GM23338 (cell line): ENCODE measurements around the gene ABCF2. TPM values are rescaled to one million over a fixed set of nuclear protein-coding genes. Genes with fewer than 3 reads are reported as not detected.
A peak's percentile ranks its signal among the peaks of the same experiment; 100 is the strongest.

Experiments
- ATAC-seq: fragments of 200-7000 bp; cut with Tn5 transposase; 3 replicates; pipeline ENCODE4 v1.9.1; 2020
- DNase-seq: peaks from one replicate; pipeline ENCODE4 v3.0.0-alpha.2; 2015; ENCODE audit warnings: low spot score
- H2AFZ ChIP-seq: fragments of 200-600 bp; sonication (generic); 2 replicates; pipeline ENCODE4 v1.8.0; 2016; ENCODE audit warnings: antibody characterized with exemption, mild to moderate bottlenecking, moderate library complexity
- H3F3A ChIP-seq: fragments of 200-600 bp; sonication (generic); replicated peaks from 2 replicates; pipeline ENCODE4 v1.8.0; 2017; ENCODE audit warnings: antibody characterized with exemption, mixed run types, low read depth
- H3K27ac ChIP-seq: fragments of 200-600 bp; sonication (generic); 2 replicates; pipeline ENCODE4 v1.6.1; 2016; ENCODE audit warnings: low read depth
- H3K27me3 ChIP-seq: fragments of 200-600 bp; sonication (generic); 2 replicates; pipeline ENCODE4 v1.8.0; 2016; ENCODE audit warnings: mild to moderate bottlenecking, mixed run types, moderate library complexity; ENCODE audit not compliant: insufficient read depth
- H3K36me3 ChIP-seq: fragments of 200-600 bp; sonication (generic); 2 replicates; pipeline ENCODE4 v1.8.0; 2016; ENCODE audit warnings: mild to moderate bottlenecking; ENCODE audit not compliant: insufficient read depth
- H3K4me1 ChIP-seq: fragments of 200-600 bp; sonication (generic); 2 replicates; pipeline ENCODE4 v1.8.0; 2016; ENCODE audit warnings: mild to moderate bottlenecking, moderate library complexity; ENCODE audit not compliant: insufficient read depth
- H3K4me2 ChIP-seq: fragments of 200-600 bp; sonication (generic); 2 replicates; pipeline ENCODE4 v1.7.1; 2017; ENCODE audit warnings: mixed run types
- H3K4me3 ChIP-seq: fragments of 200-600 bp; sonication (generic); 2 replicates; pipeline ENCODE4 v1.6.1; 2016; ENCODE audit warnings: mixed run types
- H3K79me2 ChIP-seq: fragments of 200-600 bp; sonication (generic); replicated peaks from 2 replicates; pipeline ENCODE4 v1.8.0; 2017; ENCODE audit warnings: mild to moderate bottlenecking; ENCODE audit not compliant: insufficient read depth
- H3K9me2 ChIP-seq: fragments of 200-600 bp; sonication (generic); 2 replicates; pipeline ENCODE4 v1.8.0; 2017; ENCODE audit not compliant: insufficient read depth
- H4K20me1 ChIP-seq: fragments of 200-600 bp; sonication (generic); replicated peaks from 2 replicates; pipeline ENCODE4 v1.8.0; 2017; ENCODE audit warnings: mild to moderate bottlenecking; ENCODE audit not compliant: insufficient read depth
- H3K27ac Mint-ChIP-seq: 2 replicates; pipeline ENCODE4 v1.8.0; 2020; ENCODE audit warnings: inconsistent platforms, mild to moderate bottlenecking, moderate library complexity, mixed read lengths
- H3K27me3 Mint-ChIP-seq: 3 replicates; pipeline ENCODE4 v1.8.0; 2022; ENCODE audit warnings: low read depth, mild to moderate bottlenecking, moderate library complexity, mixed read lengths, inconsistent platforms; ENCODE audit not compliant: insufficient read depth, poor library complexity
- H3K36me3 Mint-ChIP-seq: 3 replicates; pipeline ENCODE4 v1.8.0; 2021; ENCODE audit warnings: low read depth, mild to moderate bottlenecking, inconsistent platforms, moderate library complexity, mixed read lengths
- H3K4me1 Mint-ChIP-seq: 3 replicates; pipeline ENCODE4 v1.8.0; 2020; ENCODE audit warnings: mild to moderate bottlenecking, inconsistent platforms, mixed read lengths
- H3K4me3 Mint-ChIP-seq: 3 replicates; pipeline ENCODE4 v1.8.0; 2021; ENCODE audit warnings: moderate library complexity, mild to moderate bottlenecking, inconsistent platforms, mixed read lengths
- H3K9me3 Mint-ChIP-seq: 3 replicates; pipeline ENCODE4 v1.8.0; 2020; ENCODE audit warnings: moderate library complexity, mild to moderate bottlenecking, inconsistent platforms, mixed read lengths
- CREB1 ChIP-seq: fragments of 250-450 bp; sonication (Bioruptor Pico); IDR thresholded peaks from 2 replicates; pipeline ENCODE4 v1.5.0; 2020; ENCODE audit warnings: low read depth, mild to moderate bottlenecking, moderate library complexity
- CTCF ChIP-seq, 2 experiments: fragments of 200-600 bp in 1 of 2; sonication (generic) in 1 of 2; conservative IDR thresholded peaks; 2 replicates each; pipeline versions ENCODE4 v1.5.1 to v1.6.1; 2016 to 2017; ENCODE audit warnings: antibody characterized with exemption in 2 of 2, low read depth in 2 of 2, mild to moderate bottlenecking in 2 of 2, moderate library complexity in 1 of 2
- STAT1 ChIP-seq: IDR thresholded peaks from one replicate; pipeline ENCODE4 v1.6.1; 2016; ENCODE audit warnings: antibody characterized with exemption; ENCODE audit not compliant: unreplicated experiment
- ZNF331 ChIP-seq: fragments of 250-450 bp; sonication (Bioruptor Pico); IDR thresholded peaks from 2 replicates; pipeline ENCODE4 v1.5.0; 2020; ENCODE audit warnings: low read depth, mild to moderate bottlenecking, moderate library complexity
- polyA plus RNA-seq: library from polyadenylated mRNA; unstranded; fragments of >200 nt; fragmentation: Nextera tagmentation; extraction: Ambion mirVana; gene quantifications from 2 replicates; pipeline ENCODE4 v1.2.1, GENCODE V29; 2016
- total RNA-seq: library from RNA; depleted of rRNA; stranded (reverse); fragments of >200 nt; shearing (Covaris generic); gene quantifications from 2 replicates; pipeline ENCODE4 v1.2.3, GENCODE V29; 2014
- TF ChIP-seq, protein P1 (sequence below): fragments of 250-450 bp; sonication (Bioruptor Pico); IDR thresholded peaks from 2 replicates; pipeline ENCODE4 v1.5.0; 2020; ENCODE audit warnings: mild to moderate bottlenecking, moderate library complexity

ABCF2 gene
- total and polyA plus RNA-seq, 2 experiments from 2014 or later: 18.7 to 58.7 TPM

- TF ChIP-seq, protein P1, sequence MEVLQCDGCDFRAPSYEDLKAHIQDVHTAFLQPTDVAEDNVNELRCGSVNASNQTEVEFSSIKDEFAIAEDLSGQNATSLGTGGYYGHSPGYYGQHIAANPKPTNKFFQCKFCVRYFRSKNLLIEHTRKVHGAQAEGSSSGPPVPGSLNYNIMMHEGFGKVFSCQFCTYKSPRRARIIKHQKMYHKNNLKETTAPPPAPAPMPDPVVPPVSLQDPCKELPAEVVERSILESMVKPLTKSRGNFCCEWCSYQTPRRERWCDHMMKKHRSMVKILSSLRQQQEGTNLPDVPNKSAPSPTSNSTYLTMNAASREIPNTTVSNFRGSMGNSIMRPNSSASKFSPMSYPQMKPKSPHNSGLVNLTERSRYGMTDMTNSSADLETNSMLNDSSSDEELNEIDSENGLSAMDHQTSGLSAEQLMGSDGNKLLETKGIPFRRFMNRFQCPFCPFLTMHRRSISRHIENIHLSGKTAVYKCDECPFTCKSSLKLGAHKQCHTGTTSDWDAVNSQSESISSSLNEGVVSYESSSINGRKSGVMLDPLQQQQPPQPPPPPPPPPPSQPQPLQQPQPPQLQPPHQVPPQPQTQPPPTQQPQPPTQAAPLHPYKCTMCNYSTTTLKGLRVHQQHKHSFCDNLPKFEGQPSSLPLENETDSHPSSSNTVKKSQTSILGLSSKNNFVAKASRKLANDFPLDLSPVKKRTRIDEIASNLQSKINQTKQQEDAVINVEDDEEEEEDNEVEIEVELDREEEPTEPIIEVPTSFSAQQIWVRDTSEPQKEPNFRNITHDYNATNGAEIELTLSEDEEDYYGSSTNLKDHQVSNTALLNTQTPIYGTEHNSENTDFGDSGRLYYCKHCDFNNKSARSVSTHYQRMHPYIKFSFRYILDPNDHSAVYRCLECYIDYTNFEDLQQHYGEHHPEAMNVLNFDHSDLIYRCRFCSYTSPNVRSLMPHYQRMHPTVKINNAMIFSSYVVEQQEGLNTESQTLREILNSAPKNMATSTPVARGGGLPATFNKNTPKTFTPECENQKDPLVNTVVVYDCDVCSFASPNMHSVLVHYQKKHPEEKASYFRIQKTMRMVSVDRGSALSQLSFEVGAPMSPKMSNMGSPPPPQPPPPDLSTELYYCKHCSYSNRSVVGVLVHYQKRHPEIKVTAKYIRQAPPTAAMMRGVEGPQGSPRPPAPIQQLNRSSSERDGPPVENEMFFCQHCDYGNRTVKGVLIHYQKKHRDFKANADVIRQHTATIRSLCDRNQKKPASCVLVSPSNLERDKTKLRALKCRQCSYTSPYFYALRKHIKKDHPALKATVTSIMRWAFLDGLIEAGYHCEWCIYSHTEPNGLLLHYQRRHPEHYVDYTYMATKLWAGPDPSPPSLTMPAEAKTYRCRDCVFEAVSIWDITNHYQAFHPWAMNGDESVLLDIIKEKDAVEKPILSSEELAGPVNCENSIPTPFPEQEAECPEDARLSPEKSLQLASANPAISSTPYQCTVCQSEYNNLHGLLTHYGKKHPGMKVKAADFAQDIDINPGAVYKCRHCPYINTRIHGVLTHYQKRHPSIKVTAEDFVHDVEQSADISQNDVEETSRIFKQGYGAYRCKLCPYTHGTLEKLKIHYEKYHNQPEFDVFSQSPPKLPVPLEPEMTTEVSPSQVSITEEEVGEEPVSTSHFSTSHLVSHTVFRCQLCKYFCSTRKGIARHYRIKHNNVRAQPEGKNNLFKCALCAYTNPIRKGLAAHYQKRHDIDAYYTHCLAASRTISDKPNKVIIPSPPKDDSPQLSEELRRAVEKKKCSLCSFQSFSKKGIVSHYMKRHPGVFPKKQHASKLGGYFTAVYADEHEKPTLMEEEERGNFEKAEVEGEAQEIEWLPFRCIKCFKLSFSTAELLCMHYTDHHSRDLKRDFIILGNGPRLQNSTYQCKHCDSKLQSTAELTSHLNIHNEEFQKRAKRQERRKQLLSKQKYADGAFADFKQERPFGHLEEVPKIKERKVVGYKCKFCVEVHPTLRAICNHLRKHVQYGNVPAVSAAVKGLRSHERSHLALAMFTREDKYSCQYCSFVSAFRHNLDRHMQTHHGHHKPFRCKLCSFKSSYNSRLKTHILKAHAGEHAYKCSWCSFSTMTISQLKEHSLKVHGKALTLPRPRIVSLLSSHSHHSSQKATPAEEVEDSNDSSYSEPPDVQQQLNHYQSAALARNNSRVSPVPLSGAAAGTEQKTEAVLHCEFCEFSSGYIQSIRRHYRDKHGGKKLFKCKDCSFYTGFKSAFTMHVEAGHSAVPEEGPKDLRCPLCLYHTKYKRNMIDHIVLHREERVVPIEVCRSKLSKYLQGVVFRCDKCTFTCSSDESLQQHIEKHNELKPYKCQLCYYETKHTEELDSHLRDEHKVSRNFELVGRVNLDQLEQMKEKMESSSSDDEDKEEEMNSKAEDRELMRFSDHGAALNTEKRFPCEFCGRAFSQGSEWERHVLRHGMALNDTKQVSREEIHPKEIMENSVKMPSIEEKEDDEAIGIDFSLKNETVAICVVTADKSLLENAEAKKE (CRISPR knock-in tag): no peak
- TF ChIP-seq STAT1: no peak
Measured at GRCh38 chr7:151246102-151246850, 19.3 kb upstream of the ABCF2 start (continued).

DNA sequence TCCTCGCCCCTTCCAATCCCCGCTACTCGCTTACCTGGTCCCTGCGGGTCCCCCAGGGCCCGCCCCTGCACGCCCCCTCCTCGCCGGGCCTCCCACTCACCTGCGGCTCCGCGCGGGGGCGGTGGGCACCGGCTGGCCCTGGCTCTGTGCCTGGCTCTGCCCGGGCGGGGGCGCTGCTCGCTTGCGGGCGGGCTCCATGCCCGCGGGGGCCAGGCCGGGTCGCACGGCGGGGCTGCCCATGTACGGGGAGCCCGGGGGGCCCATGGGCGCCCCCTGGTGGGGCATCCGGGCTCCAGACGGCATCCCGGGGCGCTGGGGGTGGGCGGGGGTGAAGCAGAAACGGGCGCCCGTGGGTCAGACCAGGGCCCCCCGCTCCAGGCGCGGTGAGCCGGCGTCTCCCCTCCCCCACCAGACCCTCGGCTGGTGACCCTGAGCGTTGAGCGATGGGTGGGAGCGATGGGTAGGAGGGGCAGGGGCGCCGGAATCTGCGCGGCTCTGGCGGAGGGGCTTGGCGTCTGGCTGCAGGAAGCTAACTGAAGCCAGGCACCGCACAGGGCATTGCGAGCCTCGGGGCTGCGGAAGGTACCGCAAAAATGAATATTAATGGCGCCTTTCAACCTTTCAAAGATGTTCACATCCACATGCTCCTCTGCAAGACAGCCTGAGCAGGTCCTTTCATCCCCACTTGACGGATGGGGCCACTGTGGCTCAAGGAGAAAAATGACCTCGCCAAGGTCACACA lies 18.5 kb upstream of the ABCF2 start:
- H3K27me3 ChIP-seq: peaks cover 67% of the 10 kb centered on the region
- H3K4me1 ChIP-seq: peaks cover 35% of the 10 kb centered on the region; the same call in 1 of the 2 replicates
- H3K4me3 Mint-ChIP-seq: peak overlapping the region; percentile 71
- peak overlapping the region; percentile 86 for H3K4me2 ChIP-seq
- H3K27ac Mint-ChIP-seq: no peak overlapping the region
- ATAC-seq (peak; percentile 47), DNase-seq (peak; percentile 62)
- no peaks in the 10 kb centered on the region for H3K9me2 ChIP-seq
- H3K4me3 ChIP-seq: peak overlapping the region; percentile 65
- H3K79me2 ChIP-seq: no peaks in the 10 kb centered on the region
- no peaks in the 10 kb centered on the region; the same call in 2 of the 3 replicates for H3K36me3 Mint-ChIP-seq
- no peak overlapping the region for H3K27ac ChIP-seq
- peaks cover 63% of the 10 kb centered on the region for H3K4me1 Mint-ChIP-seq
- H4K20me1 ChIP-seq: no peaks in the 10 kb centered on the region
- H3K9me3 Mint-ChIP-seq: no peaks in the 10 kb centered on the region; the same call in 2 of the 3 replicates
- H2AFZ ChIP-seq: peak overlapping the region; percentile 81
- H3K27me3 Mint-ChIP-seq: peaks cover 56% of the 10 kb centered on the region
- H3K36me3 ChIP-seq: no peaks in the 10 kb centered on the region
- peaks cover 5% of the 10 kb centered on the region; the same call in 1 of the 2 replicates for H3F3A ChIP-seq
- no peak for TF ChIP-seq STAT1
- TF ChIP-seq ZNF331: no peak
- TF ChIP-seq CTCF (conservative IDR thresholded peaks at IDR 0.05; ENCODE audit: low read depth in 2 of 2): peak; percentile 41 to 76
- TF ChIP-seq CREB1 (CRISPR knock-in tag): no peak
